ENCODE results near the gene CCDC15.

The CCDC15 gene, protein sequence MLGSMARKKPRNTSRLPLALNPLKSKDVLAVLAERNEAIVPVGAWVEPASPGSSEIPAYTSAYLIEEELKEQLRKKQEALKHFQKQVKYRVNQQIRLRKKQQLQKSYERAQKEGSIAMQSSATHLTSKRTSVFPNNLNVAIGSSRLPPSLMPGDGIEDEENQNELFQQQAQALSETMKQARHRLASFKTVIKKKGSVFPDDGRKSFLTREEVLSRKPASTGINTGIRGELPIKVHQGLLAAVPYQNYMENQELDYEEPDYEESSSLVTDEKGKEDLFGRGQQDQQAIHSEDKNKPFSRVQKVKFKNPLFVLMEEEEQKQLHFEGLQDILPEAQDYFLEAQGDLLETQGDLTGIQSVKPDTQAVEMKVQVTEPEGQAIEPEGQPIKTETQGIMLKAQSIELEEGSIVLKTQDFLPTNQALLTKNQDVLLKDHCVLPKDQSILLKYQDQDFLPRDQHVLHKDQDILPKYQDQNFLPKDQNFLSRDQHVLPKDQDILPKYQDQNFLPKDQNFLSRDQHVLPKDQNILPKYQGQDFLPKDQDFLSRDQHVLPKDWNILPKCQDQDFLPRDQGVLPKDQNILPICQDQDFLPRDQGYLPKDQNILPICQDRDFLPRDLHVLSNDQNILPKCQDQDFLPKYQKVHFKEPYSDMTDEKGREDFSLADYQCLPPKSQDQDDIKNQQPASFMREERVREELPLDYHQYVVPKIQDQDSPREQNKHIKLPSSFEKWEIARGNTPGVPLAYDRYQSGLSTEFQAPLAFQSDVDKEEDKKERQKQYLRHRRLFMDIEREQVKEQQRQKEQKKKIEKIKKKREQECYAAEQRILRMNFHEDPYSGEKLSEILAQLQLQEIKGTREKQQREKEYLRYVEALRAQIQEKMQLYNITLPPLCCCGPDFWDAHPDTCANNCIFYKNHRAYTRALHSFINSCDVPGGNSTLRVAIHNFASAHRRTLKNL

DNA sequence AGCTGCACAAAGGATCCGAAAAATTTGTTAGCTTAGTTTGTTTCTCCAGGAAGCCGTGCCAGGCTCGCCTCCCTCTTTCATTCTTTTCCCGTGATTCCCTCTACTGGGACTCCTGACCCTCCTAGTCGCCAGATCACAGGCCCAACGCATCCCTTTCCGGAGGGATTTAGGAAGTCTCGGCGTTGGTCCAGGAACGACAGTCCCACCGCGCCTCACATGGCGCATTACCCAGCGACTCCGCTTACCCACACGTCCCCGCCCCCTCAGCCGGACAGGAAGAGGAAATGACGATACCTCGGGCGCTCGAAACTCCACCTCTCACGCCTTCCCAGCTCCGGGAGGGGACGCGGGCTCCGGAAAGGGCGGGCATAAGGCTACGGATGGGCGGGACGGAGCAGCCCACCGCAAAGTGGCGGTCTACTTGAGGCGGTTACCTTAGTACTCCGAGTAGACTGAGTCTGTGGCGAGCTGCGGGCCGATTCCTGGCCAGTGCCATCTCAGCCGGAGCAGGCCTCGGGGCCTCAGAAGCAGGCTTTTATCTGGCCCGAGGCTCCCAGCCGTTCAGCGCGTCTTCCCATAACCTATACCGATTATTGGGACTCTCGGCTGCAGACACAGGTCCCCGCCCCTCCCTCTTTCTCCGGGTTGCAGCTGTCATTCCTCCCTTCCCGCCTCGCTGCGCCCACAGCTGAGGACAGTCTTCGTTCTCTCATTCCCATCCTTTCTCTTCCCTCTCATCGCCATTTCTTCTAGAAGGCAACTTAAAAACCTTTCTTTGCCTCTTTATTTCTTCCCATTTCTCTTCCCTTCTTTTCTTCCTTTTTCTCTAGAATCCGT is at the start of gene CCDC15:
CCDC15 (plus strand) TSS at position 450 of the 837 bp plus-strand sequence. CDS start 531 bp downstream, outside the sequence.
- DNase-seq (ENCODE audit: low read depth in 1 of 2, low spot score in 1 of 2) = peak; percentile 86 to 90

DNA sequence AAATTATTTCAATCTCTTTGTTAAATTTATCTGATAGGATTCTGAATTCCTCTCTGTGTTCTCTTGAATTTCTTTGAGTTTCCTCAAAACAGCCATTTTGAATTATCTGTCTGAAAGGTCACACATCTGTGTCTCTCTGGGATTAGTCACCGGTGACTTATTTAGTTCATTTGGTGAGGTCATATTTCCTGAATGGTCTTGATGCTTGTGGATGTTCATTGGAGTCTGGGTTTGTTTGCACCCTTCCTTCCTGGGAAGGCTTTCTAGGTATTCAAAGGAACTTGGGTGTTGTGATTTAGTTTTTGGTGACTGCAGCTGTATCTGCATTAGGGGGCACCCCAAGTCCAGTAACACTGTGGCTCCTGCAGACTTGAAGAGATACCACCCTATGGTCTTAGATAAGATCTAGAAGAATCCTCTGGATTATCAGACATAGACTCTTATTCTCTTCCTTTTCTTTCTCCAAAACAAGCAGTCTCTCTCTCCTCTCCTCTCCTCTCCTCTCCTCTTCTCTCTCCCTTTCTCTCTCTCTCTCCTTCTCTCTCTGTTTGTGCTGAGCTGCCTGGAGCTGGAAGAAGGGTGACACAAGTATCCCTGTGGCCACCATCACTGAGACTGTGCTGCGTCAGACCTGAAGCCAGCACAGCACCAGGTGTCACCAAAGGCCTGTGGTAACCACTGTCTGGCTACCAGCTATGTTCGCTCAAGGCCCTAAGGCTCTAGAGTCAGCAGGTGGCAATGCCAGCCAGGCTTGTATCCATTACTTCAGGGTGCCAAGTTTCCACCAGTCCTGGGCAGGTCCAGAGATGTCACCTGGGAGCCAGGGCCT is 38.2 kb upstream of the CCDC15 start:
- no peak for DNase-seq (ENCODE audit: low read depth in 1 of 2, low spot score in 1 of 2)

DNA sequence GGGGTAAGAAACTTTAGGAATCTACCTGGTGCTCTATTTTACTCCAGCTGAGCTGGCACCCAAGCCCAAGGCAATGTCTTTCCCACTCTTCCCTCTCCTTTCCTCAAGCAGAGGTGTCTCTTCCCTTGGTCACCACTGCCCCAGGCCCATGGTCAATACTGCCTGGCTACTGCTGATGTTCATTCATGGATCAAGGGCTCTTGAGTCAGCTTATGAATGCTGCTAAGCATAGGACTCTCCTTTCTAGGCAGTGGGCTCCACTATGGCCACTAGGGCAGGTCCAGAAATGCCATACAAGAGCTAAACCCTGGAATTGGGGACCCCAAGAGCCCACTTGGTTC is 37.7 kb upstream of the CCDC15 start:
- no peak for DNase-seq (ENCODE audit: low read depth in 1 of 2, low spot score in 1 of 2)

DNA sequence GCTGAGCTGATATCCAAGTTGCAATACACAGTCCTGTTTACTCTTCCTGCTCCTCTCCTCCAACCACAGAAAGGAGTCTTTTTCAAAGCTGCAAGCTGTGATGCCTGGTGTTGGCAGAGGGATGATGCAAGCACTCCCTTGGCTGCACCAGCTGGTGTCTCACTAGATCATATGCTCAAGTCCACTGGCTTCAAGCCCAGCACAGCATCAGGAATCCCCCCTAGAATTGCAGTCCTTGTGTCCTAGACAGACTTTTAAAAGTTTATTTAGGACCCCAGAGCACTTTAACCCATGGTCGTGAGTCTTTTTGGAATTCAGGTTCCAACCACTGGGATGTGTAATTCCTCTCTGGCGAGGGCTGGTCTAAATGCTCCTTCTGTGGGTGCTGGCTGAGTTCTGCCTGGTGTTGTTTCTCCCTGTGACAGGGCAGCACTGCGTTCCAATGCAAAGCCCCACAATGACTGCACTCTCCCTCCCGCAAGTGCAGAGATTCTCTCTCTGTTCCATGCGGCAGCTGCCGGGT is 36.8 kb upstream of the CCDC15 start:
- no peak for DNase-seq (ENCODE audit: low read depth in 1 of 2, low spot score in 1 of 2)

DNA sequence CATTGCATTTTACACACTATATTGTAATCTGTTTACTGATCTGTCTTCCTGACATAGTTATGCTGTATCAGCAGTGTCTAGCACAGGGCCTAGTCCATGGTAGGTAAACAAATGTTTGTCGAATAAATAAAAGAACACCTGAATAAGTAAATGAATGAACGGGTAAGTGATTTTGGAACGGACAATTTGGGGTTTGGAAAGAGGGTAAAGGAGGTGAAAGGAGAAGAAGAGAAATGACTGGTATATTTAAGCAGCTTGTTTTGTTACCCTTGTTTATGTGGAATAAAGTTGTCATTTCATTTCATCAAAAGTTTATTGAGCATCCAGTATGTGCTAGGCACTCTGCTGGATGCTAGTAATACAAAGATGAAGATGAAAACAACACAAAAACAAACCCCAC is 35.1 kb upstream of the CCDC15 start, which contains the start of gene HEPN1:
HEPN1 (plus strand) TSS at position 301 of the 400 bp plus-strand sequence.
- no peak for DNase-seq (ENCODE audit: low read depth in 1 of 2, low spot score in 1 of 2)

DNA sequence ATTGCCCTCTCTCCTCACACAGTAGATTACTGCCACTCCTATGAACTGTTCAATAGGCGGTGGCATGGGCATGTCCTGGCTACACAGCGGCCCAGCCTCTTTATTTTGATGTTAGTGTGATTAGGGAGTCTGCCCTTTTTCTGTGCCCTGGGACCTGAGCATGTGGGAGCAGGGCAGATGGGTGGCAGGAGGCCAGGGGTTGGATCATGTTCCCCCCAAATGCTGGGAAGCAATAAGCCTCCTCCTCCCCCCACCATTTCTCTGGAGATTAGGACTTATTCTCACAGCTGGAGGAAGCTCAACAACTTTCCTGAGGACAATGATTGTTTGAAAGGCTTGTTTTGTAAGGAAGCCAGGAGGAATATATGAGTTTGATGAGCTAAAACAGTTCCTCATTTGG is 34.1 kb upstream of the CCDC15 start:
- DNase-seq (ENCODE audit: low read depth in 1 of 2, low spot score in 1 of 2) = no peak

DNA sequence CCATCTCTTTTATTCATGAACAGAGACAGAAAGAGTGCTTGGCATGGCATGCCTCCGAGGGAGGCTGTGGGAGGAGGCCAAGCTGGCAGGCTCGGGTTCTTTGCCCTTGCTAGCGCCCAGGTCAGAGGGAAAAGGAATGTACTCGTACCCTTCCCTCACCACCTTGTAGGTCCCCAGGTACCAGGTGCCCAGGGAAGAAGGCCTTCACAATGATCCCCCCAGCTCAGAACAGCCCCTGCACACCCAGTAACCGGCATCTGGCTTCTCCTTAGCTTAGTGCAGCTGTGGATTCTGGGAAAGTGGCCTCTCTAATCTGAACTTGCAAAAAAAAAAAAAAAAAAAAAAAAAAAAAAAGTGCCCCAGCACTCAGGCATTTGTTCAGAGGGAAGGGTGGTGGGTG is 33.6 kb upstream of the CCDC15 start:
- no peak for DNase-seq (ENCODE audit: low read depth in 1 of 2, low spot score in 1 of 2)

DNA sequence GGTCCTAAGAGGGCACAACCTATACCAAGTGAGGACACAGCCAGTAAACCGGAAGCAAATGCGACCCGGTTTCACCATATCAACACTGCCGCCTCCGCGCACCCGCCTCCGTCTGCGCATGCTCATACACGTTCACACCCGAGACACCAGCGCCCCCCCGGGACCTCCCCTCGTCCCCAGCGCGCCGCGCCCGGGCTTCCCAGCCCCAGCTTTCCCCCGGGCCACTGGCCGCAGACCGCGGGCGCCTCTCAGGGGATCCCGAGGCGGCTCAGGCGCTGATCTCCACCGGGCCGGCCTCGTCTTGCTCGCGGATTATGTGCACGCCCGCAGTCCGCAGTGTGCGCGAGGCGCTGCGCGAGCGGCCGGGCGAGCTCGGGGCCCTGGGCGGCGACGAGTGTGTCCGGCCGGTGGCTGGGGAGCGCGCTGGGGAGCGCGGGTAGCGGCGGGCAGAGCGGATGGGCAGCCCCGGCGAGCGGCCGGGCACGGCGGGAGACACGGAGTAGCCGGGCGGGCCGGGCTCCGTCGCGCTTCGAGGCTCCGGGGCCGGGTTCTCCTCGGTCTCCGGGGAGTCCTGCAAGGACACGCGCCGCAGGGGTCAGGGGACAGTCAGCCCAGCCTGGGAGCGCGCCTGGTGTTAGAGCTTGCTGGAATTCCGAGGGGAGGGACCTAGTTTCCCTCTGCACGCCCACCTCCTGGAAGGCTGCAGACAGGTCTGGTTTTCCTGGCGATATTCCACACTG is 33.0 kb upstream of the CCDC15 start:
- peak; percentile 51 to 69 for DNase-seq (ENCODE audit: low read depth in 1 of 2, low spot score in 1 of 2)

DNA sequence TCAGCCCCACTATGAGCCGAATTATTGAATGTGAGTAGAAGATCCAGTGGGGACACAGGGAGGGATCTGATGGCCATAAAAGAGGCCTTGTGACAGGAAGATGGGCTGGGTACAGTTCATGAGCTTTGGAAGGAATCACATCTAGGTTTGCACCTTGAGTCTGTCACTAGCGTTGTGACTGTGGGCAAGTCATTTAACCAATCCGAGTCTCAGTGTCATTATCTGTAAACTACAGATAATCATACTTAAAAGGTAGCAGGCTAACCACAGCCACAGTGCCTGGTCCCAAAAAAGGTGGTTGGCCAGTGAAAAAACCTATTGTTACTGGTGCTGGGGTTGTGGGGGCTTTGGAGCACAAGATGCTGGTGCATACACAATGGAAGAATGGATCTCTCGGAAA is 31.2 kb upstream of the CCDC15 start:
- DNase-seq (ENCODE audit: low read depth in 1 of 2, low spot score in 1 of 2) = no peak

DNA sequence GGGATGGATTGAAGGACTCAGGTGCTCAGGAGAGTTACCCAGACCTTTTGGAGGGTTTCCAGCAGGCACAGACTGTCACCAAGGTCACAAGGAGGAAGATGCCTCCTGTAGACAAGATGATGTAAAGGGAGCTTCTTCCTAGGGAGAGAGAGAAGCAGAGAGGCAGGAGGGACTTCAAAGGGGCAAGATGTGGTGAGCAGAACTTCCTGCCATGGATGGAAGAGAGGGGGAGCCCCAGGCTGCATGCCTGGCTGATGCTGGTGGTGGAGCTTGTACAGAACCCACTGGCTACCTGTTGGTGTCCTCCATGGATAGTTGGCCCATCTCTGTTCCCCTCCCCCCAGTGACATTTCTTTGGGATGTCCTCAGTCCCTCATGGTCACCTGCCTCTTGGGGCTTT is 30.7 kb upstream of the CCDC15 start:
- DNase-seq (ENCODE audit: low read depth in 1 of 2, low spot score in 1 of 2) = no peak

DNA sequence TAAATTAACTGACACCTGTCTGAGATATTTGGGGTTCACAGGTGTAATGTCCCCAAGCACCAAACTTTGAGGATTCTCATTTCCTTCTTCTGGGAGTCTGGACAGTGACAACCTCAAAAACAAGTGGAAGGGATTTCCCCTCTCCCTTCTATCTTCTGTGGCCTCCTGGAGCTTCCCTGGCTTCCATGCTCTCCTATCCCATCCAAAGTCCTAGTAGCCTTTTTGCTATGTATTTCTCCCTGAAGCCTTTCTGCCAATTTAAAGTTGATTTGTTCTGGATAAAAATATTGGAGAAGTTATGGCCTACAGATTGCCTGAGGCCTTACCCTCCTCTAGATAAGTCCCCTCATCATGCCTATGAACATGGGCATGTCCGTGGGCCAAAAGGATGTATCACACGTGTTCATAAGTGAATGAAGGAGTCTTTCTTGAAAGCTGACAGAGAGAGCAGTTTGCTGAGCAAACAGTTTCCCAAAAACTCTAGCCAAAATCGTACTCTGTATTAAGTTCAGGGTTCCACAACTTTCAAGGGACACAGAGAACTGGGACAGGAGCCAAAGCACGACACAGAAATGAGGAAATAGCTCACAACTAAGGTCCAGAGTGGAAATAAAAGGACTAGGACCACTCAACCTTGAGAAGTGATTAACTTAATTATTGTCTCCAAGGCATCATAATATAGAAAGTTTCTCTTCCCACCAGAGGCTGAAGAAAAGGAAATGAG is 24.9 kb upstream of the CCDC15 start:
- no peak for DNase-seq (ENCODE audit: low read depth in 1 of 2, low spot score in 1 of 2)

DNA sequence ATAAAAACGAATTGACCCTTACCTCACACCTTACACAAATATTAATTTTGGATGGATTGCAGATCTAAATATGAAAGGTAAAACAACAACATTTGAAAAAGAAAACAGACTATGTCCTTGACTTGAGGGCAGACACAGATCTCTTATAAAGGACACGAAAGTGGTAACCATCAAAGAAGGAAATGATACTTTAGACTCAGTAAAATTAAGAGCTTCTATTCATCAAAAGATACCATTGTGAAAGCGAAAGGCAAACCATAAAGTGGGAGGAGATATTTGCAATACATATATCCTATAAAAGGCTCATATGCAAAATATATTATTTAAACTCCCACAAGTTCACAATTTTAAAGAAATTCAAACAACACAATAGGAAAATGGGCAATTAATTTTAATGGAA is 23.2 kb upstream of the CCDC15 start:
- DNase-seq (ENCODE audit: low read depth in 1 of 2, low spot score in 1 of 2) = no peak

DNA sequence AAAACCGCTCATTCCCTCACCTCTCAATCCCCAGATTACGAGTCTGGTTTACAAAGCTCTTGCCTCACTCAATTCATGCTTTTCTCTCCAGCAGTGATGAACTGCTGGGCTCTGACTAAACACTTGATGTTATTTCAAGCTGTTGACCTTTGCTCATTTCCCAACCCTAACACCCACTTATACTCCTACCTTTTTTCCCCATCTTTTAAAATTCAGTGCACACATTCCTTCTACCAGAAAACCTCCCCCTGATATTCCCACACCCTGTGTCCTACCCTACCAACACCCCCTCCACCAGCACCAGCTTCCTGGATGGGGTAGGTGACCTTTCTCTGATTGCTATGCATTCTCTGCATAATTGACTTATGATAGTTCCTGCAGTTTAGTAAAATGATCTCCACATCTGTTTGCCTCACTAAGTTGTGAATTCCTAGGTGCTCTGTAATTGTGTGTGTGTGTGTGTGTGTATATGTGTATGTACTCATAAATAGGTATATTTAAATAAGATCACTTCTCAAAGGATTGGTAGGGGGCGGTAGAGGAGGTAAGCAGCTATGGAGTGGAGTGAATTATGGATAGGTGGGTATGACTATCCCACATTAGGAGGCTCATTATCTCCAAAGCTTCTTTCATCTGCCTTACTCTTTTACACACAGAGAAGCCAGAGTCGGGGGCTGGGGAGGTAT is 19.0 kb upstream of the CCDC15 start:
- DNase-seq (ENCODE audit: low read depth in 1 of 2, low spot score in 1 of 2) = no peak

DNA sequence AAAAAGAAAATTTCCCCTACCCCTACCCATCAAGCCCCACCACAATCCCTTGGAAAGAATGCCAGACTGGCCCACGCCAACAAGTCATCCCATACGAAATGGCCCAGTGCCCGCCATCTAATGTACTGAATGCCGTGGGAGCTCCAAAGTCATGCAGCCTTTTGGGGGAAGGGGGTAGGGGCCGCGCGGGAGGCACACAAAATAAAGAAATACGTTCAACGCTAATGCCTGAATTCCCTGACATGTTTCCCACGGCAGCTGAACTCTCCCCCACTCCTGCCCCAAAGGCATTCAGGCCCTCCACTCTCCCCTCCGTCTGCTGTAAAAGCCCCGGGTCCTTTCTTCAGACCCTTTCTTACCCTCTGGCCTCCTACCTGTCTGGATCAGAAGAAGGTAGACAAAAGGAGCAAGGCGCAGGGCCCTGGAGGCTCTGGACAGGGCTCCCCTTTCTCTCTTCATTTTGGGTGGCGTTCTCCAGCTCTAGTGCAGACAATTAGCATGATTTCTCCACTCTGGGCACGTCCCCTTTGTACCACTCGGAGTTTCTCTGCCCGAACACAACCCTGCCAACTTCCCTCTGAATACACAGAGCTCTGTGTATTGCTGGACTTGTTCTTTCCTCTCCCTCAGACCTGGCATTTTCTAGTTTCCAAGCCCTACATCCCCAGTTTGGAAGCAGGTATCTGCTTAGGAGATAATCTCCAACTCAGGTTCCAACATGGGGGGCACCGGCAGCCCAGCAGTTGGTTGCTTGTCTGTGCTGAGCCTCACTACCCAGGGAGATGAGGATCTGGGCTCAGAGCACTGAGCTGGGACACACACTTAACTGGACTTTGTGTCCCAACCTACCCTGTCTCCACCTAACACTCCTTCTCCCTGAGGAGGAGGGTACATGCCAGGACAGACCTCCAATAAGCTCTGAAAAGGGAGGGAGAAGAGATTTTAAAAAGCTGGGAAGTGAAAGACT is 18.2 kb upstream of the CCDC15 start, which contains the start of gene HEPACAM:
HEPACAM (minus strand) TSS at position 500 of the 967 bp plus-strand sequence; CDS start at position 459, 41 bp downstream.
- DNase-seq (ENCODE audit: low read depth in 1 of 2, low spot score in 1 of 2) = no peak

DNA sequence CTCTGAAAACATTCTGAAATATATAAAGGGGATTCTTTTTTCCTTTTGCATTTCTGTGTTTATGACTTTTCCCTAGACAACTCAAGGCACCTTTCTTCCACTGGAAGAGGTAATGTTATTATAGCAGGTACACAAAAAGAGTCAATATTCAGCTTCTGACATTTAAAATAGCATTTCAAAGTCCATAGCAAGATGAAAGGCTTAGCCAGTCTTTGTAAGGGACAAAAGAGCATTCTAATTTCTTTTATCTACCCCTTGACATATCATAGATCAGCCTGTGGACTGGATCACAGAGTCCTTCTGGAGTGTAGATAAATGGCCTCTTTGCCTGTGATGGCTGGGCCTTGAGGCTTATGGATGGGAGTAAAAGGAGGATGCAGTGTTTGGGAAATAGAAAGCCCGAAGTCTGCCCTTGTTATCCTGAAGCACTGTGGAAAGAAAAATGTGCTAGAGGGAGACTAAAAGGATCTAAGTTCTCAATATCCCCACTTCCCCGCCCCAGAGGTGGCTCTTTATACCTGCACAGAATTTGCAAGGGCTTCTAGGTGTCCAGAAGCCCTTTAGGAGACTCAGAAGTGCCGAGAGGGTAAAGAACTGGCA is 16.6 kb upstream of the CCDC15 start:
- DNase-seq (ENCODE audit: low read depth in 1 of 2, low spot score in 1 of 2) = no peak

DNA sequence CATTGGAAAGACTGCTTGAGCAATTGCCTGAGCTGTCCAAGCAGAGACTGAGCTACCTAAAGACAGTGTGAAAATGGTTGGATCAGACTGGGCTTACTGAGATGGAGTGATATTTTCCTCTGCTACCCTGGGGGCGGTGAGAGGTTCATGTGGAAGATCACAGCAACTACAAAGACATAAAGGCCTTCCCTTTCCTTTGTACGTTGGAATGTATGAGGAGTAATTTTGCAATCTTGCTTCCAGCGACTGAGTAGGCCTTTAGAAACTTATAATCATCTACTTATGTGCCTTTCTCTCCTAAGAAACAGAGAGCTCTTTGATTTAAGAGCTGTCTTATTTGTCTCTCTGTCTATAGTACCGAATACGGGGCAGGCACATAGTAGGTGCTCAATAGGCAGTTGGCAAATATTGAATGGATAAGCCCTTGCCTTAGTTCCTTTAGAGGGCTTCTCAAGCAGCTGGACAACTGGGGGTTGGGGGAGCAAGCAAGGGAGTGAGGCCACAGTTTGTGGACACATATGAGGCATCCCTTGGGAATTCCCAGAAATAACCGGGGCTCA is 15.7 kb upstream of the CCDC15 start:
- no peak for DNase-seq (ENCODE audit: low read depth in 1 of 2, low spot score in 1 of 2)
